ENCODE data around the gene ATP1A1. TPM values are rescaled to one million over a fixed set of nuclear protein-coding genes. Genes with fewer than 3 reads are reported as not detected.

ATP1A1 gene
- total and polyA plus RNA-seq, 9 of the 15 experiments (the other 6 are each of a cell fraction or from before 2014, with no cell fraction given), result 99.3 to 513 (median 234) TPM

GRCh38 chr1:116324411-116324810 lies 48.6 kb upstream of the ATP1A1 start (continued):
- TF ChIP-seq ZNF75A (CRISPR knock-in tag; IDR thresholded peaks at IDR 0.05) (no peak), MEF2A (IDR thresholded peaks at IDR 0.05; ENCODE audit: control insufficient read depth, low read depth, low read length) (no peak), MED1 (CRISPR knock-in tag; IDR thresholded peaks at IDR 0.05; ENCODE audit: borderline replicate concordance) (no peak)

GRCh38 chr1:116325104-116325503 lies 47.9 kb upstream of the ATP1A1 start:
- H3K9me3 ChIP-seq (replicated peaks; ENCODE audit: control insufficient read depth, insufficient read depth, low read depth, low read length), result no peaks in the 10 kb centered on the region
- H4K20me1 ChIP-seq (replicated peaks; ENCODE audit: control insufficient read depth, insufficient read depth, low read length), result no peaks in the 10 kb centered on the region
- H3K36me3 ChIP-seq (ENCODE audit: control insufficient read depth, insufficient read depth, low read length), result no peaks in the 10 kb centered on the region
- H3K4me1 ChIP-seq (replicated peaks in 1 of 2; ENCODE audit: control insufficient read depth in 2 of 2, insufficient read depth in 2 of 2, low read length in 2 of 2), result peaks cover 5 to 10% of the 10 kb centered on the region in 2 experiments; a peak in 3 of 5 replicates
- POLR2A ChIA-PET, result interaction anchor here (0.5 to 1.4 kb wide), 2 partner anchors 41 to 139 kb away, joined by 3 read pairs; no protein-coding TSS in a partner anchor
- 2% methylated on average over 2 of the region's 2 CpGs for WGBS (ENCODE audit: insufficient coverage, low coverage, missing lambda C conversion rate)
- FAIRE-seq (no peak), ATAC-seq (no peak), DNase-seq (ENCODE audit: extremely low read depth in 1 of 4, low spot score in 3 of 4) (no peak)
- in situ Hi-C loops (cut with MboI), result no loop called here
- no peaks in the 10 kb centered on the region for H3K9me1 ChIP-seq (ENCODE audit: control insufficient read depth, insufficient read depth, low read length)
- H2AFZ ChIP-seq (ENCODE audit: low read depth, low read length), result no peak overlapping the region
- no peak overlapping the region for H3K27ac ChIP-seq (ENCODE audit: extremely low read depth, low read depth, low read length)
- intact Hi-C loops (cut with micrococcal nuclease), result no loop called here
- no peak overlapping the region for H3K9ac ChIP-seq (ENCODE audit: insufficient read depth in 1 of 2, low read depth in 2 of 2, low read length in 2 of 2)
- peaks cover 0 to 4% of the 10 kb centered on the region in 2 experiments; a peak in 2 of 5 replicates for H3K27me3 ChIP-seq (ENCODE audit: control insufficient read depth in 2 of 2, insufficient read depth in 2 of 2, low read length in 2 of 2)
- H3K79me2 ChIP-seq (ENCODE audit: control insufficient read depth, insufficient read depth, low read length), result no peaks in the 10 kb centered on the region
- BruUV-seq (replicated peaks), result no TSS peak
- CTCF ChIA-PET (ENCODE audit: low intra/inter-chr PET ratio), result no interaction called here
- H3K4me2 ChIP-seq (ENCODE audit: insufficient read depth, low read length), result no peak overlapping the region
- H3K4me3 ChIP-seq, result no peak overlapping the region
- TF ChIP-seq NR4A1 (CRISPR knock-in tag; IDR thresholded peaks at IDR 0.05) (no peak), NR4A1 (tag; IDR thresholded peaks at IDR 0.05) (no peak), TOE1 (IDR thresholded peaks at IDR 0.05; ENCODE audit: borderline replicate concordance) (no peak), TOE1 (CRISPR knock-in tag; IDR thresholded peaks at IDR 0.05; ENCODE audit: borderline replicate concordance, low read depth) (no peak), PML (IDR thresholded peaks at IDR 0.05; ENCODE audit: low read length) (no peak), FOXJ3 (CRISPR knock-in tag; IDR thresholded peaks at IDR 0.05) (no peak), ZNF512 (tag; IDR thresholded peaks at IDR 0.05) (no peak), ZNF449 (CRISPR knock-in tag; IDR thresholded peaks at IDR 0.05) (no peak), MYBL2 (IDR thresholded peaks at IDR 0.05; ENCODE audit: low read depth) (no peak), MYBL2 (CRISPR knock-in tag; IDR thresholded peaks at IDR 0.05; ENCODE audit: borderline replicate concordance) (no peak), MEF2A (IDR thresholded peaks at IDR 0.05; ENCODE audit: control insufficient read depth, low read depth, low read length) (no peak), RBM14 (IDR thresholded peaks at IDR 0.05; ENCODE audit: borderline replicate concordance, insufficient read depth, low read depth, low read length) (no peak), CGGBP1 (CRISPR knock-in tag; IDR thresholded peaks at IDR 0.05) (no peak), THRB (CRISPR knock-in tag; conservative IDR thresholded peaks at IDR 0.05) (no peak), TAF9B (IDR thresholded peaks at IDR 0.05; ENCODE audit: partially characterized antibody) (no peak), ZNF3 (CRISPR knock-in tag; IDR thresholded peaks at IDR 0.05) (no peak)
